Vagina (tissue), 2 donors: ENCODE measurements around the gene FHIT.

Source experiments
- POLR2AphosphoS5 ChIP-seq, 2 donors: sonication (generic); formaldehyde crosslinking; IDR thresholded peaks; one replicate each; pipeline ENCODE4 v1.9.0; 2017; ENCODE audit warnings: antibody characterized with exemption in 2 of 2, mild to moderate bottlenecking in 2 of 2, low read depth in 1 of 2; ENCODE audit not compliant: insufficient read depth in 1 of 2
- TF ChIP-seq, protein P1 (sequence below), 3 experiments: fragments of 450-650 bp in 2 of 3; fragments of 200-600 bp in 1 of 3; sonication (generic) in 1 of 3; IDR thresholded peaks; one replicate each; pipeline ENCODE4 v1.5.1; 2017 to 2019; ENCODE audit warnings: antibody characterized with exemption in 3 of 3, mild to moderate bottlenecking in 2 of 3, moderate library complexity in 2 of 3

DNA sequence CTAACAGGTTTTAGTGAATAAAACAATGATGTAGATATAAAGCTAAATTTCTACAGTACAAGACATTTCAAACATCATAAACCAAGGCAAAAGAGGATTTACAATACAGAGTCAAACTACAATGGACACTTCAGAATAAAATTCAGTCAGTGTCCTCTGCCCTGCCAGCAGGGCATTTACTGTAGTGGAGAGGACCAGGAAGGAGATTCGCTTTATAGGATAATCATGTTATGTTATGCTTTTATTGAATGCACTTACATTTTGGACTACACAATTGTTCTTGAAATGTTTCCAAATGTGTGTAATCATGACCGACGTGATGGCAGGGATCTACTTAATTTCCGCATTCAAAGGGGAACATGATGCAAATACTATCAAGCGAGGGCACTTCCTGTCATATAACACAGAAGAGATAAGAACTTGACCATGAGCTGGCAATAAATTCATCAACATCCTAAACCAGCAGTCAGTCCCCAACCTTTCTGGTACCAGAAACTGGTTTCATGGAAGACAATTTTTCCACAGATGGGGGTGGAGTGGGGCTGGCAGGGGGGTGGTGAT lies 925.6 kb downstream of the FHIT start:
- TF ChIP-seq, protein P1, sequence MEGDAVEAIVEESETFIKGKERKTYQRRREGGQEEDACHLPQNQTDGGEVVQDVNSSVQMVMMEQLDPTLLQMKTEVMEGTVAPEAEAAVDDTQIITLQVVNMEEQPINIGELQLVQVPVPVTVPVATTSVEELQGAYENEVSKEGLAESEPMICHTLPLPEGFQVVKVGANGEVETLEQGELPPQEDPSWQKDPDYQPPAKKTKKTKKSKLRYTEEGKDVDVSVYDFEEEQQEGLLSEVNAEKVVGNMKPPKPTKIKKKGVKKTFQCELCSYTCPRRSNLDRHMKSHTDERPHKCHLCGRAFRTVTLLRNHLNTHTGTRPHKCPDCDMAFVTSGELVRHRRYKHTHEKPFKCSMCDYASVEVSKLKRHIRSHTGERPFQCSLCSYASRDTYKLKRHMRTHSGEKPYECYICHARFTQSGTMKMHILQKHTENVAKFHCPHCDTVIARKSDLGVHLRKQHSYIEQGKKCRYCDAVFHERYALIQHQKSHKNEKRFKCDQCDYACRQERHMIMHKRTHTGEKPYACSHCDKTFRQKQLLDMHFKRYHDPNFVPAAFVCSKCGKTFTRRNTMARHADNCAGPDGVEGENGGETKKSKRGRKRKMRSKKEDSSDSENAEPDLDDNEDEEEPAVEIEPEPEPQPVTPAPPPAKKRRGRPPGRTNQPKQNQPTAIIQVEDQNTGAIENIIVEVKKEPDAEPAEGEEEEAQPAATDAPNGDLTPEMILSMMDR (IDR thresholded peaks at IDR 0.05): no peak
- TF ChIP-seq POLR2AphosphoS5 (IDR thresholded peaks at IDR 0.05; ENCODE audit: insufficient read depth in 1 of 2, low read depth in 1 of 2): no peak
